KG1 (cell line): ENCODE data around the gene GRK5.

Experiments used
- DNase-seq: peaks from one replicate; lab custom pipeline; 2025; lab: John Stamatoyannopoulos, UW

Gene GRK5

DNA sequence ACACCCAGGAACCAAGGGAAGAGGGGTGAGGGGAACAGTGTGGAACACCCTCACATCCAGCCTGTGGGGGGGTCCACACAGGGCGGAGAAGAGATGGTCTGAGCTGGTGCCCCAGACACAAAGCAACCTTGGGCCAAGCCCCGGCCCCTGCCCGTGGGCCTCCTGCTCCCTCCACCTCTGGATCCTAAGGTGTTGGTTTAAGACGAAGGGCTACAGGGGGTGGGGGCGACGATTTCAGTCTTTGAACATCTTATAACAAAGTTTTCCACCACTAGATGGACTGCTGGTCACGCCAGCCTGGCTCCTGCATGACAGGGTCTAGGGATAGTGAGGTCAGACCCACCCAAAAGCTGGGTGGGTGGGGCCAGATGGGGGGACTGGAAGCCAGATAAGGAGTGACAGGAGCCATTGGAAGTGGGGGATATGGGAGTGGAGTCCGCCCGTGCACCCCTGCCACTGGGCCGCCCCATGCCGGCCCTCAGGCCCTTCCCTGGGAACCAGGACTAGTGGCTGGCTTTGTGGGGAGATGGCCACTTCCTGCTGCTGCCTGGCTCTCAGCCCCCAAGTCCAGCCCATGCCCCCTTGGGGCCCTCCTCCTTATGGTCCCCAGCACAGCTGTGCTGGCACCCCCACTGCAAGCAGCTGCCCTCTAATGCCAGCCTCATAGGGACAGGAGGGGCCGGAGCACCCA is 236.7 kb downstream of the GRK5 start:
- no peak for DNase-seq

GRCh38 chr10:119444866-119445265 is 237.5 kb downstream of the GRK5 start:
- DNase-seq, result no peak

DNA sequence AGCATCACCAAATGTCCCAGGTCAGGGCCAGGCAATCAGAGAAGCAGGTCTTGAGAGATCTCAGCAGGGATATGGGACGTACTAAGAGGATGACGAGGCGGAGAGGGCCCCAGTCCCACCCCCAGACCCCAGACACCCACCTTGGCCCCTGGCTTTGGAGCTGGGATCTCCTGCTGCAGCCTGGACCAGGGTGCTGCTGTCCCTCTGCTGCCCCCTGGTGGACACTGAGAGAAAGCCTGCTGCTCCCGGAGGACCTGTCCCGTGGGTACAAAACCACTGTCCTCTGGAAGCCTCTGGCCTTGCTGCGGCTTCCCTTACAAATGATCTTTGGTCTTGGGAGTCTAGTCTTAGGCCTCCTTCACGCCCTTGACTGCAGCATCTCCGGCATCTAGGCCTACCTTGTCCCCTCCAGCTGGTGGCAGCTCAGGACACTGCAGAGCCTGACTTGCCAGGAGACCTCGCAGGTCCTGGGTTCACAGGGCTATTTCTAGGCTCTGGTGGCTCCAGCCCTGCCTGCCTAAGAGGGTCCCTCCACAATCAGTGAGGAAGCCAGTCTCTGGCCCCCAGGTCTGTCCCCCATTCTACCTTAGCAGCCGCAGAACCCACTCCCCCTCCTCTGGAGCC is 238.1 kb downstream of the GRK5 start:
- peak; percentile 59 for DNase-seq

DNA sequence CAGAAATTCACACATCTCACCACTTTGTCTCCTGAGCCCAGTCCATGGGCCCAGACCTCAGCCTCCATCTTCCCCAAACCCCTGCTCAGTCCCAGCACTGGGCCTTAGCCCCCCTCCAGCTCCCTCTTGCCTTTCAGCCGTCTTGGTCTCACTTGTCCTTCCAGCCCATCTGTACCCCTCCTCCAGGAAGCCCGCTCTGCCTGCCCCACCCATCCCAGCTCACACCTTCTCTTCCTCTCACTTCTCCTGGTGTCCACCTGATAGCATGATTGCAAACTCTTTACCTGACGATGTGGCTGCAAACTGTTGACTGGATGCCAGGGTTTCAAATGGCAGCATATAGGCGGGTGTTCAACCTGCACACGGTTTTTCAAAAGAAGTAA is 238.6 kb downstream of the GRK5 start:
- DNase-seq, result no peak

GRCh38 chr10:119446441-119447277 is 239.3 kb downstream of the GRK5 start:
- DNase-seq, result no peak

- no peak for DNase-seq
Measured at GRCh38 chr10:119447421-119447820, 240.1 kb downstream of the GRK5 start.

DNA sequence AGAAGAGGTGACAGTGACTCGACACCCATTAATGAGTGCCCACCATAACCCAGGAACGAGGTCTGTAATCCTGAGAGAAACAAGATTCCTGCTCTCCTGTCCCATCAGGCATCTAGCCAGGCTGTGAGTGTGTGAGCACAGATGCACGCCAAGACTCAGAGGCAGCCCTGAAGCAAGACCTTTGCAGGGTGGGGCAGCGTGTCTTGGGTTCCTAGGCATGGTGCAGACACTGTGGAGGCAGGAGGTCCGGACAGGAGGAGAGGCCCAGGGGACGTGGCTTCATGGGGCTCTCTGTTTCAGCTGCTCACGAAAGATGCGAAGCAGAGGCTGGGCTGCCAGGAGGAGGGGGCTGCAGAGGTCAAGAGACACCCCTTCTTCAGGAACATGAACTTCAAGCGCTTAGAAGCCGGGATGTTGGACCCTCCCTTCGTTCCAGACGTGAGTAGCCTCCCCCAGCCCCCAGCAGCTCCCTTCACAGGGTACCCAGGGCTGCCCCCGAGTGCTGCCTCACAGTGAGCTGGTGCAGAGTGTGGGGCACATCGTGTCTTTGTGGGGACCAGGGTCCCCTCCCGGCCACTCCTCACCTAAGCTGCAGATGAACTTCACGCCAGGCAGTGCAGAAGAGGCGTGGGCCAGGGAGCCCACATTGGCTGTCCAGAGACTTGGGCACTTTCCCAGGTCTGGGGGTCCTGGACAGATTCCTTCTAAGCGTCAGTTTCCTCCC is 240.6 kb downstream of the GRK5 start:
- DNase-seq, result no peak

- DNase-seq, result no peak
Measured at GRCh38 chr10:119448628-119449584, 241.5 kb downstream of the GRK5 start.

GRCh38 chr10:119449760-119450461 is 242.5 kb downstream of the GRK5 start:
- no peak for DNase-seq

DNA sequence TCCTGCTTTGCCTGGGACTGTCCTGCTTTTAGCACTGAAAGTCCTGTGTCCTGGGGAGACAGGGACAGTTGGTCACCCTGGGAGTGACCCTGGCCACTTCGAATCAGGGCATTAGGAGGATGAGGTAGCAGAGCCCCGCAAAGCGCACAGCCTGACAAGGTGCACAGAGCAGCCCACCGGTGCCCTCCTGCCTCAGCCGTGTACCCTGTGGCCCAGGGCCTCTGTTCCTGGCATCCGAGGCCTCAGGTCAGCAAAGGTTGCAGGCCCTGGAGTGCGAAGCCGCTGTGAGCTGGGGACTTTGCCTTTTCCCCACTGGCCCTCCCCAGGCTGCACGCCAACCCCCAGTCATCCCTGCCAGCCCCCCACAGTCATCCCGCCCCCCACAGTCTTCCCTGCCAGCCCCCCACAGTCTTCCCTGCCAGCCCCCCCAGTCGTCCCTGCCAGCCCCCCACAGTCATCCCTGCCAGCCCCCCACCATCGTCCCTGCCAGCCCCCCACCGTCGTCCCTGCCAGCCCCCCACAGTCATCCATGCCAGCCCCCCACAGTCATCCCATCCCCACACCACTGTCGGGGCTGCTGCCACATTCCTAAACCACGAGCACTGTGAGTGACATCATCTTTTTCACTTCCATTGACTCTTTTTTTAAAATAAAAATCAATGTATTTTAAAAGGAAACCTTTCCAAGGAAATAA is 243.4 kb downstream of the GRK5 start:
- DNase-seq, result no peak

DNA sequence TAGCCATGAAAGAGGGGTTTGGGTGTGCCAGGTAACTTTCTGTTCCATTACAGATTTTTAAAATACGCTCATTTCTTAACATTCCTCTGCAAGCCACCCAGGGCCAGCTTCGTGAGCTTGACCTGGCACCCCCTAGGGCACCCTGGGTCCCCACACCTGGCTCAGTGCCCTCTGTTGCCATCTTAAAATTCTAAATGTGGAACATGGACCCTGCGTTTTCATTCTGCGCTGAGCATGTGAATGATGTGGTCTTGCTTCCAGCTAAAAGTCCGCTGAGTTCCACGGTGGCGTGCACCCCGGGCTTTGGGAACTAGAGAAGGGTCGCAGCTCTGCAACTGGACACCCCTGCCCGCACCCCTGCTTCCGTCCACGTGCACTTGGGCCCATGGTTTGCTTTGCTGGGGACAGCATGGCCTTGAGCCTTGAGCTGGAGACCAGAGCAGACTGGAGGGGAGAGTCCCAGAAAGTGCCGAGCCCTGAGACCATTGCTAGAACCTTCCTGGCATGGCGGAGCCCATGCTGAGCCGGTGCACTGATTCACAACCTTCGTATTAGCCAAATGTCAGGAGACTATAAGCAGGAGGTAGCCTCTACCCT is 244.0 kb downstream of the GRK5 start:
- DNase-seq, result no peak

DNA sequence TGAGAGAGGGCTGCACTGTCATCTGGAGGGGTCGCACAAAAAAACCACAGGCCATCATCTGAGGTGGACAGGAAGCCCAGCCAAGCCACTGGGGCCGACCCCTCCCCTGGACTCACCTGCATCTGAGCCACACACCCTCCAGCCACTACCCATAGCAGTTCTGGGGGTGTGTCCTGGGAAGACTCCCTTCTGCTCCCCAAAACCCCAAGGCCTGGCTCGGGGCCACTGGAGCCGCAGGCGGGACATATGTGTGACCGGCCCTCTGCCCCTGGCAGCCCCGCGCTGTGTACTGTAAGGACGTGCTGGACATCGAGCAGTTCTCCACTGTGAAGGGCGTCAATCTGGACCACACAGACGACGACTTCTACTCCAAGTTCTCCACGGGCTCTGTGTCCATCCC is 245.0 kb downstream of the GRK5 start:
- no peak for DNase-seq

- DNase-seq, result no peak
Measured at GRCh38 chr10:119453313-119453712, 245.9 kb downstream of the GRK5 start.

- no peak for DNase-seq
Measured at GRCh38 chr10:119454316-119454715, 246.9 kb downstream of the GRK5 start.

DNA sequence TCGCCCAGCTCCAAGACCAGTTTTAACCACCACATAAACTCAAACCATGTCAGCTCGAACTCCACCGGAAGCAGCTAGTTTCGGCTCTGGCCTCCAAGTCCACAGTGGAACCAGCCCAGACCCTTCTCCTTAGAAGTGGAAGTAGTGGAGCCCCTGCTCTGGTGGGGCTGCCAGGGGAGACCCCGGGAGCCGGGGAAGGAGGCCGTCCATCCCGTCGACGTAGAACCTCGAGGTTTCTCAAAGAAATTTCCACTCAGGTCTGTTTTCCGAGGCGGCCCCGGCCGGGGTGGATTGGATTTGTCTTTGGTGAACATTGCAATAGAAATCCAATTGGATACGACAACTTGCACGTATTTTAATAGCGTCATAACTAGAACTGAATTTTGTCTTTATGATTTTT is 247.6 kb downstream of the GRK5 start:
- DNase-seq, result no peak

GRCh38 chr10:119455609-119456434 is 248.5 kb downstream of the GRK5 start:
- DNase-seq, result no peak

- no peak for DNase-seq
Measured at GRCh38 chr10:119456435-119456810, 249.1 kb downstream of the GRK5 start.

DNA sequence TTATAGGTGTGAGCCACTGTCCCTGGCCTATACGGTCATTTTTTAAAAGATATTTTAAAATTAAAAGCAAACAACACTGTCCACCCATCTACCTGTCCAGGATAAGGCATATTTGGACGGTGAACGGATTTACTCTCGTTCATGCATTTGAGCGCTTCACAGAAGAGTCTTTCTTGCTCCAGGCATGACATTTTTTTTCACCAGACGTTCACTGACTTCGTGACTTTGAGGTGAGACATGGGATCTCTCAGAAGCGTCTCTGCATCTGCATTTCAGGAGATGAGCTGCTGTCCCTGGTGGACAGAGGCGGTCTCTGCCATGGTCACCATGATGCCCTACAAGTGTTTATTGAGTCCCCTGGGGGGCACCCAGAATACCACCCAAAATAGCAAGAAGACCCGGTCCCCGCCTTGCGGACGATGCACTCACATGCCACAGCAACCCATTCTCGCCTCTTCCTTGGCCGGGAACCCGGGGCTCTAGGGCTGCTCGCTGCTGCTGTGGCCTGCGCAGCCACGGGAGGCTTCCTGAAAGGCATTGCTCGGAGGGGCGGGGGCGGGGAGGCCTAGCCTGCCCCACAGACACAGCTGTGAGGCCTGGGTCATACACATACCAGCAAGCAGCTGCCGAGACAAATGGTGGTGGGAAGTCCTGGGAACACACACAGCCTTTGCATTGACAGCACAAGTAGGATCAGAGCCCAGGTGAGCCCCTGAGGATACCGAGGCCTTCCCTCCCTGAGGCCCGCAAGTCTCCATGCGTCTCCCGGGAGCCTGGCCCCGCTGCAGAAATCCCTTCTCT is 250.8 kb downstream of the GRK5 start:
- no peak for DNase-seq
